Pulmonary artery endothelial cell (primary cell): ENCODE measurements around the gene IL17B. TPM values are rescaled to one million over a fixed set of nuclear protein-coding genes. Genes with fewer than 3 reads are reported as not detected.

Source experiments
- DNase-seq: peaks from one replicate; pipeline ENCODE4 v3.0.0-alpha.2; 2011; ENCODE audit warnings: low read depth, low spot score
- total RNA-seq: library from RNA; depleted of rRNA; stranded (reverse); fragments of >200 nt; gene quantifications from 2 replicates; pipeline ENCODE4 v1.2.3, GENCODE V29; 2014

IL17B gene
- total RNA-seq, 1 donor from 2014 or later, result not detected

GRCh38 chr5:149358868-149359495 is 20.1 kb downstream of the IL17B start:
- DNase-seq, result no peak

- DNase-seq, result no peak
These were observed 20.8 kb downstream of the IL17B start for GRCh38 chr5:149358294-149358651.

GRCh38 chr5:149357370-149358293 is 21.5 kb downstream of the IL17B start, which contains the start of gene PCYOX1L:
TSS of gene PCYOX1L (plus strand) at chr5:149358046. CDS start at chr5:149358069, 23 bp downstream.
- peak; percentile 82 for DNase-seq

- no peak for DNase-seq
These were observed 22.7 kb downstream of the IL17B start for GRCh38 chr5:149356391-149356790.

DNA sequence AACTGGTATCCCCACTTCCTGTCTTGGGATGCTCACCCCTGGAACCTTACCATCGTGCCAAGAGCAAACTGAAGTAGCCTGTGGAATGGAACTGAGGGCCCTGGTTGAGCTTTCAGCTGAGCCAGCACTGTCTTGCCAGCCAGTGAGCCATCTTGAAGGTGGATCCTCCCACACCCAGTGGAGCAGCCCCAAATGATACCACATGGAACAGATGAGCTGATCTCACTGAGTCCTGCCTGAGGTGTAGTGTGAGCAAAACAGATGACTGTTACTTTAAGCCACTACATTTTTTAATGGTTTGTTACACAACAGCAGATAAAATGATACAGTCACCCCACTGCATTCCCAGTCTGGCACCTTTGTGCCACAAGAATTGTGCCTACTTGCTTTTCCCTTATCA is 23.4 kb downstream of the IL17B start:
- DNase-seq, result no peak

GRCh38 chr5:149353911-149354310 is 25.2 kb downstream of the IL17B start:
- no peak for DNase-seq

DNA sequence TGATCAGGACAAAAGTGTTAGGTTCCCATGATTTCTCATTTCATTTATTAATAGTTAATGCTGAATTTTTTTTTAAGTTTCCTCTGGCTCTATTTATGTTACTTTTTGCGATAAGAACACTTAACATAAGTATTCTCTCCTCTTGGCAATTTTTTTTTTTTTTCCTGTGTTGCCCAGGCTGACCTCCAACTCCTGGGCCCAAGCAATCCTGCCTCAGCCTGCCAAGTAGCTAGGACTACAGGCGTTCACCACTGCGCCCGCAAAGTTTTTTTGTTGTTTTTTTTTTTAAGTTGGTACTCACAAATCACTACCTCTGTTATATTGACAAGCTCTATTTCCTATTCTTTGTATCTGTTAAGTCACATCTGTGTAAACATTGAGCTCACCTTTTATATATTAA is 26.9 kb downstream of the IL17B start:
- no peak for DNase-seq

GRCh38 chr5:149349382-149349781 is 29.7 kb downstream of the IL17B start:
- DNase-seq, result no peak

DNA sequence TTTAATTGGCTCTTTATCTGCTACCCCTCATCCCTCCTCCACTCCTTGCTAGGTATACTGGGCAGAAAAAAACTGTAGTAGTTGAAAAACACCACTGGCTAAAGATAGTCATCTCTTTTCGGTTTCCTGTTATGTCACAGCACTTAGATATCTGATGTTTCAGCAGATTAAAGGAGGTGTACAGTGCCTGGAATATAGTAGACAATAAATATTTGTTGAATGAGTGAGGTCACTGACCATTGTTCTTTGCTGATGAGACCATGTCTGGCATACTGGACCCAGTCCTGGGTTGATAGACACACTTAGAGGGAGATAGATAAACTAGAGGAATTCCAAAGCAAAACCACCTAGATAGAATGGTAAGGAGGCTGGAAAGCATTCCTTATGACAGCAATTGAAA is 30.6 kb downstream of the IL17B start:
- DNase-seq, result no peak

GRCh38 chr5:149345892-149346222 is 33.2 kb downstream of the IL17B start:
- no peak for DNase-seq

- peak; percentile 60 for DNase-seq
These were observed 33.8 kb downstream of the IL17B start, which contains the start of gene GRPEL2 for GRCh38 chr5:149345147-149345891. TSS of gene GRPEL2 (plus strand) at chr5:149345499. CDS start at chr5:149345540, 41 bp downstream.

DNA sequence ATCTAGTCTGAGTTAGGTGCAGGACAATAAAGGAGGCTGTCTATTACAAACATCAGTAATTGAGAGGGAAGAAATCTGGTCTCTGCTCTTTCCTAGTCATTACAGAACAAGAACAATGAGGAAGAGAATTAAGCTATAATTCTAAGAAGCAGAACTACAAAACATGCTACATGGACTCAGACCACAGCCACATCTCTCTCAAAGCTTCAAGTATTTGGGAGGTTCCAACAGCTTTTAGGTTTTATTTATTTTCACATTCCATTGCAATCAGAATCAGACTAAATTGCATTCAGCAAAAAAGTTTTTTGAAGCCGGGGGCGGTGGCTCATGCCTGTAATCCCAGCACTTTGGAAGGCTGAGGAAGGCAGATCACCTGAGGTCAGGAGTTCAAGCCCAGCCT is 34.9 kb downstream of the IL17B start:
- no peak for DNase-seq

- DNase-seq, result no peak
These were observed 37.2 kb downstream of the IL17B start for GRCh38 chr5:149341876-149342275.

- DNase-seq, result no peak
These were observed 38.2 kb downstream of the IL17B start for GRCh38 chr5:149340920-149341319.

GRCh38 chr5:149338364-149338763 is 40.7 kb downstream of the IL17B start:
- DNase-seq, result no peak

GRCh38 chr5:149337736-149338135 is 41.4 kb downstream of the IL17B start:
- DNase-seq, result no peak

- peak; percentile 55 for DNase-seq
These were observed 45.2 kb downstream of the IL17B start for GRCh38 chr5:149333711-149334443.

- DNase-seq, result no peak
These were observed 50.9 kb downstream of the IL17B start for GRCh38 chr5:149328177-149328576.

DNA sequence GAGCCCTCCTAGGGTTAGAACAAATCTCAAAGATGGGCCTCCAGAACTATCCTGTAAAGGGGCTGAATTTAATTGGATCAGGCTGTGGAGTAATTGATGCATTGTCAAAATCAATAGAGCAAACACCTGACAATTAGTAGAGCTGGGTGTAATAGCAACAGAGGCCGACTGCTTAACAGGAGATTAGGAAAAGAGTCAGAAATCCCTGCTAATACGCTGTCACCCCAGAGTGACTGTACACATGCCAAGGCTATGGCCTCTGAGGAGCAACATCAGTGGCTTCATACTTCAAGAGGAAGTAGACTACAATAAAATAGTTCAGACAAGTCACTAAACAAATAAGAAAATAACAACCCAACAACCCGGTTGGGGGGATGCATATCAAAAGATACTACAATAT is 52.5 kb downstream of the IL17B start:
- no peak for DNase-seq

DNA sequence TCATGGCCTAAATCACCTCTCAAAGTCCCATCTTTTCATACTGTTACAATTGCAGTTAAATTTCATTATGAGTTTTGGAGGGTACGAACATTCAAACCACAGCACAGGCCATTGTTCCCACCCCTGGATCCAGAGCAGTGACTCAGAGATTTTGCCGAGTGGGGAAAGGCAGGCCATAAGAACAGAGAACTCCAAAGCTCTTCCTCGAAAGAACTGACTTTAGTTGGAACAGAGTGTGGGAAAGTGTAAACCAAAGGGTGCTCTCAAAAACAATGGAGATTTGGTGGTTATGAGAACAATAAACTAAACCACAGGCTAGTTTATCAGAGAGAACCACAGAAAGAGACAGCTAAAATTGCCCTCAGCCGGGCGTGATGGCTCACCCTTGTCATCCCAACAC is 53.2 kb downstream of the IL17B start:
- DNase-seq, result no peak

DNA sequence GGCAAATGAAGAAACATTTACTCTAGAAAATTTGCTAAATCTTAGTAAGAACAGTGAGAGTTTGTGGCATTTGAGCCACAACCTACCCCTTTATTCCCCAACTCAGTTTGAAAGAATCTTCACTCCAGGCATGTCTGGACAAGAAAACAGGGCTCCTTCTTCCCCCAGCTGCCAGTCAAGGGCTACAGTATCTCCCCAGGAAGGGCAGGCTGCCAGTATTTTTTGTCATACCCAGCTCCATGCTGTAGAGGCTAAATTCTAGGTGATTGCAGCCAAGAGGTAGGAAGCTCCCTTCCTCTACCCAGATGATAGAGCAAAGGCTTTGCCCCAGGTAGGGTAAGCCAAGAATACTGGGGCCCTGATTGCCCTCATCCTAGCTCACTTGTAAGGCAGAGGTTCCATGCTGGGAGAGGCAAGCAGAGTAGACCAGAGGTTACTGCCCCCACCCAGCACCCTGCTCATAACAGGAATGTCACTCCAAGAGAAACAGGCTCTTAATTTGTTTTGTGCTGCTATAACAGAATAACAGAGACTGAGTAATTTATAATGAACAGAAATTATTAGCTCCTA is 53.8 kb downstream of the IL17B start:
- DNase-seq, result no peak
